ENCODE measurements around the gene DCHS1. TPM values are rescaled to one million over a fixed set of nuclear protein-coding genes. Genes with fewer than 3 reads are reported as not detected.

The DCHS1 gene
- total RNA-seq, 1 donor from 2014 or later: 29.0 TPM

DNA sequence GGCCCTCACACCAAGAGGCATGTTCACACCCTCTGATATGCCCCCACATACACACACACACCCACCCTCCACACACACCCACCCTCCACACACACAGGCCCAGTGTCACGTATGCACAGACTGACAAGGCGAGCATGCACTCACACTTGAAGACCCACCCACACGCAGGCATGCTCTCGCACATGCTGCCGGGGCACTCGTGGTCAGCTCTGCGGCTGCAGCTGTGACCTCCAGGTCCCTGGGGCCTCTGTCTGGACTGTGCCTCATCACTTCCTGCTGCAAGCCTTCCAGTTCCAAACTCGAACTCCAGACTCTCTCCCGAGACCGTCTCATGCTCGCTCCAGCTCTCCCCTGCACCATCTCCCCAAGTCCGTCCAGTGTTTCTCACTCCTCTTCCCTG lies 9.5 kb downstream of the DCHS1 start:
- DNase-seq: peak; percentile 75

DNA sequence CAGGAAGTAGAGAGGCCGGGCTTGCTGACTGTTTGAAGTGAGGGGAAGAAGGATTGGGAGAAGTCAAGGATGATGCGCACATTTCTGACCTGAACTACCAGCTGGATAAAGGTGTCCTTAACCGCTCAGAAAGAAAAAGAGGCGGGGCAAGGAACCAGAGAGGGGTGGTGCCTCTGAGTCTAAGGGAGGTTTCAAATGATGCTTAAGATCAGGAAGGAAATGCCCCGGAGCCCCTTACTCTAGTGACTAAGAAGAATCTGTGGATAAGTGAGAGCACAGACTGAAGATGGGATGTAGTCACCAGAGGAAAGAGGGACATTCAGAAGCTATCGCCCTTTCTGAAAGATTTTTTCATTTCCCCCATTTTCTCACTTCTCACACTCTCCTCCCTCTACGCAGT lies 12.7 kb downstream of the DCHS1 start:
- DNase-seq: no peak

DNA sequence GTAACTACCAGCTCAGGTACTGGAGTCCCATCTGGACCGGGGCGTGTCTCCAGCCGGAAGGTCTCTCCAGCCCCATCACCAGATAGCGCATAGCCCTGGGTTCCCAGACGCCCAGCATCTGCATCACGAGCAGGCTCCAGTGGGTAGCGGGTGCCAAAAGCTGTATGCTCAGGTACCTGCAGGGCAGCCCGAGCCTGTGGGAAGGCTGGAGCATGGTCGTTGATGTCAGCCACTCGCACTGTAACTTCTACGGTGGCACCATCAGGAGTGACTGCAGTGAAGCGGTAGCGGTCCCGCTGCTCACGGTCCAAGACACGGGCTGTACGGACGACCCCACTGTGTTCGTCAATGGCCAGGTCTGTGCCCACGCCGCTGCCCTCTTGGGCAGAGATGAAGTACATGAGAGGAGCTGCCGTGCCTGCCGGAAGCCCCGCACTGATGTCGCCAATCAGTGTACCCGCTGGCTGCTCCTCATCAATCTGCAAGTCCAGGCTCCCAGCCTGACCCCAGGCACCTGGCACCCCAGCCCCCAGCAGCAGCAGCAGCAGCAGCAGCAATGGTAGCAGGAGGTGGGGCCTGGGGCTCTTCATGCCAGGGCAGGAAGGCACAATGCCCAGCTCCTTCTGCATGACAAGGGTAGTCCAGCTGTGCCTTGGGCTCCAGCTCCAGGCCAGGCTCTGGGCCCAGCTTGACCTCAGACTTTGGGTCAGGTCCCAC lies 14.5 kb downstream of the DCHS1 start:
- DNase-seq: no peak

DNA sequence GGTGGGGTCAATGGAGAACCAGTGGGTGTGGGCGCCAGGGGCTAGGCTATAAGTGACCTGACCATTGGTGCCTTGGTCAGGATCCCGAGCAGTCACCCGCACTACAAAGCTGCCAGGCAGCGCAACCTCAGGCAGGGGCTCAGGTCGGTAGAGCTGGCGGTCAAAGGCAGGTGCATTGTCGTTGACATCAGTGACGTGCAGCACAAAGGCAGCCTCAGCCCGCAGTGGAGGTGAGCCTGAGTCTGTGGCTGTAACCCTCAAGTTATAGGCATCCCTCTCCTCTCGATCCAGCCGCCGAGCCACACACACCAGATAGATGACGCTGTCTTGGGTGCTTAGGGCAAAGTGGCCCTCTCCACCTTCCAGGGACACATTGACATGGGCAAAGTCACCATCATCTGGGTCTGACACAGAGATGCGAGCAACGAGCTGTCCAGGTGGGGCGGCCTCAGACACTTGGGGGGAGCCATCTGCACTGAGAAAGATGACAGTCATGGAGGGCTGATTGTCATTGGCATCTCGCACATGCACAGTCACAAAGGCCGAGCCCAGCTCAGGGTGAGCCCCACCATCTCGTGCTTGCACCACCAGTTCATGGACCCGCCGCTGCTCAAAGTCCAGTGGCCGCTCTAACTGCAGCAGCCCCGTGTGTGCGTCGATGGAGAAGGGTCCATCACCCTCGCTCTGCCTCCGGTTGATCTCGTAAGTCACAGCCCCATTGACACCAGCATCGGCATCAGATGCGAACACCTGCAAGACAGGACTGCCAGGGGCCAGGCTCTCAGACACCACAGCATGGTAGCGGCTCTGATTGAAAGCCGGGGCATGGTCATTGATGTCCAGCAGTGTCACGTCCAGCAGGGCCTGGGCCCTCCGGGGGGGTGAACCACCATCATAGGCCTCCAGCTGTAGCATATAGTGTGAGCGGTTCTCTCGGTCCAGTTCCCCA lies 15.3 kb downstream of the DCHS1 start:
- DNase-seq: no peak

DNA sequence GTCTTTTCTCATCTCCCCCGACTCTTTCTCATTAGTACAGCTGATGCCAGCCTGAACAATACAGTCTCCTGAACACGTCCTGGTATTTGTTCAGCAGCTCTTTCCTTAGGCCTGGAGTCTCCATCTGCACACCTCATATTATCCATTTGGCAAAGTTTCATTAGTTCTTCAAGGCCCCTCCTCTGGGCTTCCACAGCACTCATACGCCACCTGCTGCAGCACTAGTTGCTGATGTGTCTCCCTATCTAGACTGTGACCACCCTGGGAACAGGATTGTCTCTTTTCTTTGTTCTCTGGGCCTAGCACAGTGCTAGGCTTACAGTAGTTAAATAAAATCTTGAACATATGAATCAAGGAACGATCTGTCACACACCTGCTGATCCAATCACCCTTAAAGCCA lies 17.2 kb downstream of the DCHS1 start:
- DNase-seq: no peak

DNA sequence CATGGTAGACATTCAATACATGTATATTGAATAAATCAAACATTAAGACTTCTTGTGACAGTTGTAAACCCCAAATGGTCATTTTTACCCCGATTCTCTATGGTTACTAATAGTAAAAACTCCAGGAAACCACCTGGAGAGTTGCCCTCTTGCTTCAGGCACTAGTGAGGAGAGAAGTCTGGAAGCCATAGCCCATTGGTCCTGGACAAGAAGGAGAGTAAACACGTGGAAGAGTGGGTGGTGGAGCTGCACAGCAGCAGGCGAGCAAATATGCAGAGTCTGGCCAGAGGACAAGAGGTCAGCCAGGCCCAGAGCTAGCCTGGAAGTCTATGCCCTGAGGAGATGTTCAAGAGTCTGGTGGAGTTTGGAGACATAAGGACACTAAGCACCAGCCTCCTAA lies 17.7 kb downstream of the DCHS1 start:
- no peak for DNase-seq

DNA sequence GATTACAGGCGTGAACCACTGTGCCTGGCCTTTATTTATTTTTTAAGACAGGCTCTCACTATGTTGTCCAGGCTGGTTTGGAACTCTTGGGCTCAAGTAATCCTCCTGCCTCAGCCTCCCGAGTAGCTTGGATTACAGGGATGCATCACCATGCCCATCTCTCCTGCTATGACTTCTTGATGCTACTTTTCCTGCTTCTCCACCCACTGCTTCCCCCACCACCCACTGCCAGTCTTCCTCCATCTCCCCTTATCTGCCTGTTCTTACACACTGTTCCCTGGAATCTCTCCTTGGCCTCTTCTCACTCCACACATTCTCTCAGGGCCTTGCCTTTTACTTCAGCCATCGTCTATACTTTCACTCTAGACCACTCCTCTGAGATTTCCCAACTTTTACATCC lies 19.1 kb downstream of the DCHS1 start:
- no peak for DNase-seq

DNA sequence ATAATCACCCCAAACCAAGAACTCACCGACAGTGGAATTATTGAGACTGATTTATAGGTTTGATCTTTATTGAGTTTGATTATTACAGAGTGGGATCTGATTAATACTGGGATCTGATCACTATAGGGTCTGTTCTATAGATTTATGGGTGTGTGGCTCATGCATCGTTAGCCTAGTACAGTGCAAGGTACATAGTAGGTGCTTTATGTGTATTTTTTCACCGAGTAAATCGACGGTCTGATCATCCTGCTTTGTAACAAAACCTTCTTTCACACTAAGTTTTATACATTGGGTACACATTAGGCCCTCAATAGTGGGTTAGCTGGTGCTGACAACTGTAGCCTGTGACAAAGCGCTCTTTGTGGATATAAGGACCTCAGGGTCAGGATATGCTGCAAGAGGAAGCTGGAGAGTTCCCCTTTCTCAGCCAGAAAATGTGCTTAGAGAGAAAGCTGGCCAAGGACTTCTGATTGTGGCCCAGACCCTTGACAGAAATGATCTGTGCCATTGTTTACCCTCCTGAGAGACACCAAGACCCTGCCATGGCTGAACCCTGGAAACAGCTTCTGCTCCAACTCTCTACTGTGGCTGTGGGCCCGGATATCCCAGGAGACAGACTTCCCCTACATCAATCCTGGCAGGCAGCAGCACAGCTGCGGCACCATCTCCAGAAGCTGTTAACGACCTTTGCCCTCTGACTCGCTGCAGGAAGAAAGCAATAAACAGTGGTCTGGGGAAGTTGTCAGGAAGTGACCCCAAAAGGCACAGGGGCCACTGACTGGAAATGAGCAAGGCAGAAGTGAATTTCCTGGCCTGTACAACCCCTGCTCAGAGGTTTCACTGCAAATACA lies 20.3 kb downstream of the DCHS1 start:
- peak; percentile 62 for DNase-seq

DNA sequence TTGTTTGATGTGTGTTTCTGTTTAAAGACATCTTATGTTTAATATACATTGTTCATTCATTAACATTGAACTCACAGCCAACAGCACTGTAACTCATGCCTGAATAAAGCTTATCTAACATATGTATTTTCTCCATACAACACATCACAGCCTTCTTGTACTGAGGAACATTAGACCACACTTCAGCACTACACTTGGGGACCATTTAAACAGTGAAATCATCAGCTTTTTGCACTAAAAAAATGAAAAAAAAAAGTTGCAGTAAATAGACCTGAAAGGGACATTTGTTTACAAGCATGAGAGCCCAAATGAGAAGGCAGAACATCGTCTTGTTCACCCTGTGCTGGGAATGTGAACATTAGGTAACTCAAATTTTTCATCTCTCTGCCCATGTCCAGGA lies 21.1 kb downstream of the DCHS1 start:
- DNase-seq: no peak

DNA sequence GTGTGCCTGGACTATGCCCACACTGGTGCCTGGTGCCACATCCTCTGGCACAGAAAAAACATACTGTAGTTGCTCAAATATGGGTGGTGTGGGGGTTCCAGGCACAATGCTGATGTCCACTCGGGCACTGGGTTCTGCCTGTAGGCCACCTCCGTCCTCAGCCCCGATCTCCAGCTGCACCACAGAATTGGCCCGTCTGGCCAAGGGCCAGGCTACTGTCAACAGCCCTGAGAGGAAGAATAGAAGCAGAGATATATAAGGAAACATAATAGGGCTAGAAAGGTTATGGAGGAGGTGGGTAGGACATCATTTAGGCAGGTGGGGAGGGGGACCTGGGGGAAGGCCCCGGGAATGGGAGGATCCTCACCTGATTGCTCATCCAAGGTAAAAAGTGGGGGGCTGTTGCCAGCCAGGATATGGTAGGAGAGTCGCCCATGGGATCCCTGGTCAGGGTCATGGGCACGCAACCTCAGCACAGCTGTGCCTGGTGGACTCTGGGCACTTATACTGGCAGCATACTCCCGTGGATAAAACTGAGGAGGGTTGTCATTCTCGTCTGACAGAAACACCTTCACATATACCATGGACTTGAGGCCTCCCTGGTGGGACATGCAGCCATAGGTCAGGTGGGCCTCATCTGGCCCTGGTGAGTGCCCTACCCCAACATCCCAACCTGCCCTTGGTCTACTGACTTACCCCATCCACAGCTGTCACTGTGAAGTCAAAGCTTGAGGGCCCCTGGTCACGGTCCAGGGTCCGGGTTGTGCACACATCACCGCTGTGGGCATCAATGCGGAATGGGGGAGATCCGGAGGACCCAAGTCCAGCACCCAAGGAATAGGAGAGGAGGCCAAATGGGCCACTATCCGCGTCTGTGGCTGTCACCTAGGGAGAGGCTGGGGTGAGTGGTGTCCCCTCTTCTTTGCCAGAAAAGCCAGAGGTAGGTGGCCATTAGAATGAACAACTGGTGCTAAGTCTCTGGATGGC lies 21.9 kb downstream of the DCHS1 start:
- DNase-seq: no peak

DNA sequence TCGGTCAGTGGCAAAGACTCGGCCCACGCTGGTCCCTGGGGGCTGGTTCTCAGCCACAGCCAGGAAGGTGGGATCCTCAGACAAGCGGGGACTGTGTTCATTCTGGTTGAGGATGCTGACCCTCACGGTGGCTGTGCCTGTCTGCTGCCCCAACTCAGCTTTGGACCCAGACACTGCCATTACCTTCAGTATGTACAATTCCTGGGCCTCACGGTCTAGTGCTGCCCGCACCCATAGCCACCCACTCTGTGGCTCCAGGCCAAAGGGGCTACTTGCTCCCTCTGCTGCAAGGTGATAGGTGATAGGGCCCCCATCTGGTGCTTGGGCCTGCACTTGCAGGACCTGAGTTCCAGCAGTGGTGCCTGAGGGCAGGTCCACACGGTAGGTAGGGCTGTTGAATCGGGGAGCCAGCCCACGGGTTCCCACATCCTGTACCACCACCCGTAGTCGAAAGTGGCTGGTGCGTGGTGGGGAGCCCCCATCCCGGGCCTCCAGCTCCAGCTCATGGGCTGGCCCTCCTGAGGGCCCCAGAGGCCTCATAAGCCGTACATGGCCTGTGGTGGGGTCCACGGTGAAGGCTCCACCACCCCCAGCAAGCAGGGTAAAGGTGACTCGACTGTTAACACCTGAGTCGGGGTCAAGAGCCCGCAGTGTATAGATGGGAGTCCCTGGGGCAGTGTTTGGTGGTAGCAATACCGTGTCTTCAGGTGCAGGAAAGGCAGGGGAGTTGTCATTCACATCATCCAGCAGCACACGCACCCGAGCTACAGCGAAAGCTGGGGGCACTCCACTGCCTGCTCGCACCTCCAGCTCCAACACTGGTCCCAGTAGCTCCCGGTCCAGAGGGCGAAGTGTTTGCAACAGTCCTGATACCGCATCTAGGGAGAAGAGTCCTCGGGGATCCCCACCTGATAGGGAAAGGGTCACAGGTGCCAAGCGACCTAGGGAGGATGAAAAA lies 23.2 kb downstream of the DCHS1 start:
- no peak for DNase-seq

DNA sequence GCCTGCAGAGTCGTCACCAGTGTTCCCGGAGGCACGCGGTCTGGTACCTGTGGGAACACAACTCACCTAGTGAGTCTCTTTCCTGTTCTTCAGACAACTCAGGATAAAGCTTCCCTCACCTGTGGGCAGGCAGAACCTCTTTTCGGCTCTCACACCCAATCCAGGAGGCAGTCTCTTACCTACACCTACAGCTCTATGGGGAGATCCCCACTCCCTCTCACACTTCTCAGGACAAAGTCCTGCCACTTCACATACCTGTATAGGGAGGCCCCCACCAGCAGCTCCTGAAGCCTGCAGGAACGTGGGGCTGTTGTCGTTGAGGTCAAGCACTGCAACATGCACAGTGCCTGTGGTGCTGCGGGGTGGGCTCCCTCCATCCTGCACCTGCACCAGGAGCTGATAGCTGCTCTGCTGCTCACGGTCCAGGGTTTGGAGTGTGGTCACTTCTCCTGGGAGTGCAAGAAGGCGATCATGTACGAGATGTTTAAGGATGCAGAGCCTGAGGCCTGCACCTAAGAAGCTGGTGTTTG lies 24.2 kb downstream of the DCHS1 start:
- no peak for DNase-seq

DNA sequence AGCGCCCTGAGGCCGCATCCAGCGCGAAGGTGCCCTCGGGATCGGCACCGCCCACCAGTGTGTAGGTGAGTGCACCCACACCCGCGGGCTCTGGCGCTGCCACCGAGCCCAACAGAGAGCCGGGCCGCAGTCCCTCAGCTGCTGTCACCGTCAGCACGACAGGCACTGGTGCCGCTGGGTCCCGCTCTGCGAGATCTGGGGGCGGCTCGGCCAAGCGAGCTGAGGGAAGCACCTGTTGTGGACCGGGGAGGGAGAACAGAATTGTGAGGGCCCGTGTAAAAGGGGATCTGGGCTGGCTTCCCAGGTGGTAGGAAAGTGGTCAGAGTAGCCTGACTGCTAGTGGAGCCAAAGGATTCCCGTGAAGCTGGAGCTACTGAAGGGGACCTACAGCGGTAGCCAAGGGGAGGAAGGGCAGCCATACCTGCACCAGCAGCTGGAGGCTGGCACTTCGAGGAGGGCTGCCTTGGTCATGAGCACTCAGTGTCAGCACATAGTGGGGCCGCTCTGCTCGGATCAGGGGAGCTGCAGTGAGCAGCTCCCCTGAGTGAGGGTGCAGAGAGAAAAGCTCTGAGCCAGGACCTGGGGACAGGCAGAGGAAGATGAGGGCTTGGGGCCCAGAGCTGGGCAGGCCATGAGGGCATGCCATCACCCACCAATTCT lies 24.8 kb downstream of the DCHS1 start:
- DNase-seq: no peak

DNA sequence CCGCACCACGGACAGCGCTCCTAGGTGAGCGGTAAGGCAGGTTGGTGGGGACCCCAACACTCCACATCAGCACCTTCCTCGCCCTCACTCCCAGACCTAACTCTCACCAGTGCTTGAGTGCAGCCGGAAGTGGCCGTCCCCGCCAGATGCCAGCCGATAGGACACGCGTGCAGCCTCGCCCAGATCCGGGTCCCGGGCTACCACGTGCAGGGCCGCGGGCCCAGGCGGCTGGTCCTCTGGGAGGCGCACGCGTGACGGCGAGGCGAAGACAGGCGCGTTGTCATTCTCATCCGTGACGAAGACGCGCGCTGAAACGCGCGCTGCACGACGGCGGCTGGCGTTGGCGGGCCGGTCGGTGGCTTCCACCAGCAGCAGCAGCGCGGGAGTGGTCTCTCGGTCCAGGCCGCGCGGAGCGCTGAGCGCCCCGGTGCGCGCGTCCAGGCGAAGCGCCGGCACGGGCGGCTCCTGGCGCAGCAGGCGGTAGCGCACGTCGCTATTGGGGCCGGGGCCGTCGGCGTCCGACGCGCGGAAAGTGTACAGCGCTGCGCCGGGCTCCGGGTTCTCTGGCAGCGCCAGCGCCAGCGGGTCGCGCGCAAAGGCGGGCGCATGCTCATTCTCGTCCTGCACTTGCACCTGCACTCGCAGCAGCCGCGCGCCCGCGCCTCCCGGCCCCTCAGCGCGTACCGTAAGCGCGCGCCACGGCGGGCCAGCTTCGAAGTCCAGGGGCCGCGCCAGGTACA lies 25.5 kb downstream of the DCHS1 start:
- no peak for DNase-seq

DNA sequence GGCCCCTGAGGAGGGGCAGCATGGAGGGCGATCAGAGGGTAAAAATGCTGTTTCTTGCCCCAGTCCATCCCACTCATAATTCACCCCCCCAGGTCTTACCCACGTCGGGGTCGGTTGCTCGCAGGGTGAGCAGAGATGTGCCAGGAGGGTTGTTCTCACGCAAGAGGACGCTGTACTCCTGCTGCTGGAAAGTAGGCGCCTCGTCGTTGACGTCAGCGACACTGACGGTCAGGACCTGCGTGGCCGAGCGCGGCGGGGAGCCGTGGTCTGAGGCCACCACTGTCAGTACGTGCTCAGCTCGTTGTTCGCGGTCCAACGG lies 26.1 kb downstream of the DCHS1 start:
- DNase-seq: no peak

DNA sequence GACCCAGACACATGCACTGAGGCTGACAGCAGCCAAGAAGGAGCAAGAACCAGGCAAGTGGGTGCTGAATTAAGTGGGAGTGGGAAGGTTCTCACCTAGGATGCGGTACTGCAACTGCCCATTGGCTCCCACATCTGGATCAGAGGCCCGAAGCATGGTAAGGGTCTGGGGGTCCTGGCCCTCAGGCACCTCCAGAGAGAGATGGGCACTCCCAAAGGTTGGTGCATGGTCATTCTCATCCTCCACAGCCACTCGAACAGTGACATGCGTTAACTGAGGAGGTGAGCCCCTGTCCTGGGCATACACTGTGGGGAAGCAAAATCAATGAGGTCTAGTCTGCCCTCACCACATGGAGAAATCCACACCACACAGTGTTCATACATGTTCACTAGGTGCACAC lies 27.1 kb downstream of the DCHS1 start:
- no peak for DNase-seq

DNA sequence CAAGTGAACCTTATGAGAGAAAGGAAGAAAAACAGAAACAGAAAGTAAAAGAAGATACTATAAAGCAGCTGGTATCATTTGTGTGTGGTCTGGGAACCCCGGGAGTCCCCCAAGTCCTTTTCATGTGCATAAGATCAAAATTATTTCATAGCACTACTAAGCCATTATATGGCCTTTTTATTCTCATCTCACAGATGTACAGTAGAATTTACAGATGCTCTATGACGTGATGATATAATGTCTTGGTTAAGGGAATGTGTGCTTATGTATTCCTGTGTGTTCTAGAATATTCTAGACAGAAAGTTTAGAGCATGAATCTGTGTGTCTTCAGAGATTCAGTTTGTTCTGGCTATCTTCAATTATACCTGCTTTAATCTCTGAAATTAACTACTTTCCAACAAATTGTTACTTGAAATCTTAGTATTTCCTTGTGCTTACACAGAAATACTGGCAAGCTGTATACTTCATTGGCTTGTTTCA lies 27.8 kb downstream of the DCHS1 start:
- no peak for DNase-seq

DNA sequence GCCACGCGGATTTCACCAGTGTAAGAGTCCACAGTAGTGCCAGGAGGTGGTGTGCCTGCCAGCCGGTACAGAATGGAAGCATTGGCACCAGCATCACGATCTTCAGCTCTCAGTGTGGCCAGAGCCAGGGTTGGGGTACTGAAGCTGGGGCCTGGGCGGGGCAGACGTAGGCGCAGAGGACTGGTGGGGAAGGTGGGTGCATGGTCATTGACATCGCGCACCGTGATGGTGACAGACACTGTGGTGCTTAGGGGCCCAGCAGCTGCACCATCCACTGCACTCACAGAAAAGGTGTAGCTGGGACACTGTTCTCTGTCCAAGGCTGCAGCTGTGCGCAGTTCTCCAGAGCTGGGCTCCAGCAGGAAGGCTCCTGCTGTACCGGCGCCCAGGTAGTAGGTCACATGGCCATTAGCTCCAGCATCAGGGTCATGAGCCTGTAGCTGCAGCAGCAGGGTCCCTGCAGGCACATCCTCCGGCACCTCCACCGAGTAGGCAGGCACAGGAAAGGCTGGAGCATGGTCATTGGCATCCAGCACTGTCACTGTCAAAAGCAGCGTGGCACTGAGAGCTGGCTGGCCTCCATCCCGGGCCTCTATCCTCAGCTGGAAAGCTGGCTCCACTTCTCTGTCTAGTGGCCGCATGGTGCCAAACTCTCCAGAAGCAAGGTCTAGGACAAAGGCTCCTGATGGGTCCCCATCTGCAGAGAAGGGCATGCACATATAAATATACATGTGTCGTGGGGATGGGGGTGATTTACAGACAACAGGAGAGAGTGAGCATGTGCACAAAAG lies 28.4 kb downstream of the DCHS1 start:
- no peak for DNase-seq

Data from skin of body (tissue), 2 donors.